ENCODE results near the gene TARBP2. TPM values are rescaled to one million over a fixed set of nuclear protein-coding genes. Genes with fewer than 3 reads are reported as not detected.

The TARBP2 gene
- total RNA-seq, 2 experiments from 2014 or later = 45.9 to 49.1 TPM

GRCh38 chr12:53536962-53537361 is 35.9 kb downstream of the TARBP2 start:
- Histone ChIP-seq H3K27ac (ENCODE audit: low read depth, low read length, poor library complexity, severe bottlenecking) (no peak overlapping the region), H3K4me2 (ENCODE audit: low read length) (no peak overlapping the region), H2AFZ (ENCODE audit: low read length) (no peak overlapping the region), H3K4me1 (ENCODE audit: insufficient read depth, low read length, poor library complexity, severe bottlenecking) (no peaks in the 10 kb centered on the region), H3K9me2 (ENCODE audit: insufficient read depth, low read length) (no peaks in the 10 kb centered on the region), H3K36me3 (ENCODE audit: insufficient read depth, low read length) (peaks cover 47% of the 10 kb centered on the region; the same call in 1 of the 2 replicates), H3K9me3 (ENCODE audit: low read length) (no peaks in the 10 kb centered on the region), H4K20me1 (ENCODE audit: insufficient read depth, low read length) (no peaks in the 10 kb centered on the region), H3K79me2 (ENCODE audit: insufficient read depth, low read depth, low read length) (no peaks in the 10 kb centered on the region), H3K4me3 (ENCODE audit: low read depth, low read length, poor library complexity, severe bottlenecking) (no peak overlapping the region)
- intact Hi-C loops (cut with micrococcal nuclease; ENCODE audit: unreplicated experiment) = no loop called here
- ChIA-PET POLR2A (no interaction called here), CTCF (ENCODE audit: unreplicated experiment) (no interaction called here)
- no peak for TF ChIP-seq EZH2phosphoT487 (IDR thresholded peaks at IDR 0.05; ENCODE audit: borderline replicate concordance, low read depth, low read length)
- TF ChIP-seq CTCF (conservative IDR thresholded peaks at IDR 0.05; ENCODE audit: low read length) = no peak
- no TSS peak for BruUV-seq (replicated peaks)
- DNase-seq (ENCODE audit: low spot score) = no peak

DNA sequence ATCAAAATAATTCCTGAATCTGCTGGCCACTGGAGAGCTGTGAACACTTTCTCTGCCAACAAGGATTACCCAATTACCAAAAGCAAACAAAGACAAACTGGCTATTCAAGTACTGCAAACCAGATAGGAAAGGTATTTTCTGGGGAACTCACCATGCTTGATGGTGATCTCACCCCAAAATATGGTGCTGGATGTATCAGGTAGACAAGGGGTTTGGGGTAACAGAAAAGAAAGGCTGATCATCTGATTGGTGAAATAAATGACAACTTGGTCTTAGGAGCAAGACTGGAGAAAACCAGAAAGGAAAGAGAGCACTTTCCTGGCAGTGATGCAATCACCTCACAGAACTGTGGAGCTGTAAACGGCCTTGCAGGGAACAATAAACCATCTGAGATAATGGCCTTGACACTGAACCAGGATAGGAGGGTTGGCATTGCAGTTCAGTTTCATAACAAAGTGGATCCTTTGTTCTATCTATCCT is 37.2 kb downstream of the TARBP2 start:
- POLR2A ChIA-PET = interaction anchor here (0.5 to 1.3 kb wide), 2 partner anchors 40 to 208 kb away, joined by 3 to 4 read pairs; no protein-coding TSS in a partner anchor
- DNase-seq (ENCODE audit: low spot score) = no peak
- no peaks in the 10 kb centered on the region for H3K79me2 ChIP-seq (ENCODE audit: insufficient read depth, low read depth, low read length)
- no peak overlapping the region for H3K4me2 ChIP-seq (ENCODE audit: low read length)
- BruUV-seq (replicated peaks) = no TSS peak
- no peak for TF ChIP-seq EZH2phosphoT487 (IDR thresholded peaks at IDR 0.05; ENCODE audit: borderline replicate concordance, low read depth, low read length)
- no peak for TF ChIP-seq CTCF (conservative IDR thresholded peaks at IDR 0.05; ENCODE audit: low read length)
- CTCF ChIA-PET (ENCODE audit: unreplicated experiment) = interaction anchor here (0.6 kb wide), 1 partner anchor 194 kb away, joined by 3 read pairs; no protein-coding TSS in a partner anchor
- no peaks in the 10 kb centered on the region for H3K4me1 ChIP-seq (ENCODE audit: insufficient read depth, low read length, poor library complexity, severe bottlenecking)
- H3K36me3 ChIP-seq (ENCODE audit: insufficient read depth, low read length) = peaks cover 43% of the 10 kb centered on the region; the same call in 1 of the 2 replicates
- no peak overlapping the region for H3K27ac ChIP-seq (ENCODE audit: low read depth, low read length, poor library complexity, severe bottlenecking)
- H3K4me3 ChIP-seq (ENCODE audit: low read depth, low read length, poor library complexity, severe bottlenecking) = no peak overlapping the region
- no peaks in the 10 kb centered on the region for H3K9me3 ChIP-seq (ENCODE audit: low read length)
- H2AFZ ChIP-seq (ENCODE audit: low read length) = no peak overlapping the region
- H4K20me1 ChIP-seq (ENCODE audit: insufficient read depth, low read length) = no peaks in the 10 kb centered on the region
- intact Hi-C loops (cut with micrococcal nuclease; ENCODE audit: unreplicated experiment) = no loop called here
- H3K9me2 ChIP-seq (ENCODE audit: insufficient read depth, low read length) = no peaks in the 10 kb centered on the region

- TF ChIP-seq CTCF (conservative IDR thresholded peaks at IDR 0.05; ENCODE audit: low read length) (no peak), EZH2phosphoT487 (IDR thresholded peaks at IDR 0.05; ENCODE audit: borderline replicate concordance, low read depth, low read length) (no peak)
- Histone ChIP-seq H3K9me2 (ENCODE audit: insufficient read depth, low read length) (no peaks in the 10 kb centered on the region), H2AFZ (ENCODE audit: low read length) (no peak overlapping the region), H3K27ac (ENCODE audit: low read depth, low read length, poor library complexity, severe bottlenecking) (no peak overlapping the region), H3K79me2 (ENCODE audit: insufficient read depth, low read depth, low read length) (no peaks in the 10 kb centered on the region), H3K9me3 (ENCODE audit: low read length) (no peaks in the 10 kb centered on the region), H3K4me2 (ENCODE audit: low read length) (no peak overlapping the region), H4K20me1 (ENCODE audit: insufficient read depth, low read length) (no peaks in the 10 kb centered on the region), H3K4me3 (ENCODE audit: low read depth, low read length, poor library complexity, severe bottlenecking) (no peak overlapping the region), H3K36me3 (ENCODE audit: insufficient read depth, low read length) (peaks cover 34% of the 10 kb centered on the region; the same call in 1 of the 2 replicates), H3K4me1 (ENCODE audit: insufficient read depth, low read length, poor library complexity, severe bottlenecking) (no peaks in the 10 kb centered on the region)
- DNase-seq (ENCODE audit: low spot score) = no peak
- BruUV-seq (replicated peaks) = no TSS peak
- ChIA-PET CTCF (ENCODE audit: unreplicated experiment) (no interaction called here), POLR2A (interaction anchor here (1.3 kb wide), 1 partner anchor 206 kb away, joined by 3 read pairs; no protein-coding TSS in a partner anchor)
- intact Hi-C loops (cut with micrococcal nuclease; ENCODE audit: unreplicated experiment) = no loop called here
Measured at GRCh38 chr12:53539526-53539925, 38.4 kb downstream of the TARBP2 start.
